ENCODE data around the gene ABT1.

ABT1 gene

GRCh38 chr6:26575494-26575939 lies 21.2 kb upstream of the ABT1 start:
- DNase-seq (ENCODE audit: low read depth) = no peak

GRCh38 chr6:26576407-26576843 lies 20.3 kb upstream of the ABT1 start:
- no peak for DNase-seq (ENCODE audit: low read depth)

GRCh38 chr6:26576929-26577719 lies 19.6 kb upstream of the ABT1 start:
- no peak for DNase-seq (ENCODE audit: low read depth)

- DNase-seq (ENCODE audit: low read depth) = no peak
Measured at GRCh38 chr6:26577720-26578072, 19.1 kb upstream of the ABT1 start.

GRCh38 chr6:26578279-26578678 lies 18.5 kb upstream of the ABT1 start:
- no peak for DNase-seq (ENCODE audit: low read depth)

- DNase-seq (ENCODE audit: low read depth) = no peak
Measured at GRCh38 chr6:26578741-26579140, 18.0 kb upstream of the ABT1 start.

- DNase-seq (ENCODE audit: low read depth) = no peak
Measured at GRCh38 chr6:26581164-26581915, 15.4 kb upstream of the ABT1 start.

- DNase-seq (ENCODE audit: low read depth) = no peak
Measured at GRCh38 chr6:26588965-26589364, 7.8 kb upstream of the ABT1 start.

- no peak for DNase-seq (ENCODE audit: low read depth)
Measured at GRCh38 chr6:26592649-26593048, 4.1 kb upstream of the ABT1 start.

GRCh38 chr6:26593278-26594130 lies 3.2 kb upstream of the ABT1 start:
- DNase-seq (ENCODE audit: low read depth) = no peak

GRCh38 chr6:26594131-26594498 lies 2.6 kb upstream of the ABT1 start:
- no peak for DNase-seq (ENCODE audit: low read depth)

GRCh38 chr6:26594730-26595632 lies 1.8 kb upstream of the ABT1 start:
- DNase-seq (ENCODE audit: low read depth) = no peak

GRCh38 chr6:26595669-26596269 lies 984 bp upstream of the ABT1 start:
- DNase-seq (ENCODE audit: low read depth) = peak; percentile 66

GRCh38 chr6:26597389-26597766 lies 625 bp downstream of the ABT1 start:
- DNase-seq (ENCODE audit: low read depth) = no peak

- DNase-seq (ENCODE audit: low read depth) = no peak
Measured at GRCh38 chr6:26597821-26598220, 1.1 kb downstream of the ABT1 start.

- no peak for DNase-seq (ENCODE audit: low read depth)
Measured at GRCh38 chr6:26598267-26598666, 1.5 kb downstream of the ABT1 start.

- no peak for DNase-seq (ENCODE audit: low read depth)
Measured at GRCh38 chr6:26599134-26599533, 2.4 kb downstream of the ABT1 start.

GRCh38 chr6:26599591-26599990 lies 2.8 kb downstream of the ABT1 start:
- no peak for DNase-seq (ENCODE audit: low read depth)

- no peak for DNase-seq (ENCODE audit: low read depth)
Measured at GRCh38 chr6:26600759-26601158, 4.0 kb downstream of the ABT1 start.

GRCh38 chr6:26602262-26602661 lies 5.5 kb downstream of the ABT1 start:
- DNase-seq (ENCODE audit: low read depth) = no peak

GRCh38 chr6:26604026-26604425 lies 7.3 kb downstream of the ABT1 start:
- DNase-seq (ENCODE audit: low read depth) = no peak

Data from GM04504 (cell line).